ENCODE measurements around the gene TMEM229B.
"Not testable (repeated sequence)": the region's sequence is repeated elsewhere in the genome, so short reads cannot be mapped to it uniquely, and the experiment has no call there.

TMEM229B gene

DNA sequence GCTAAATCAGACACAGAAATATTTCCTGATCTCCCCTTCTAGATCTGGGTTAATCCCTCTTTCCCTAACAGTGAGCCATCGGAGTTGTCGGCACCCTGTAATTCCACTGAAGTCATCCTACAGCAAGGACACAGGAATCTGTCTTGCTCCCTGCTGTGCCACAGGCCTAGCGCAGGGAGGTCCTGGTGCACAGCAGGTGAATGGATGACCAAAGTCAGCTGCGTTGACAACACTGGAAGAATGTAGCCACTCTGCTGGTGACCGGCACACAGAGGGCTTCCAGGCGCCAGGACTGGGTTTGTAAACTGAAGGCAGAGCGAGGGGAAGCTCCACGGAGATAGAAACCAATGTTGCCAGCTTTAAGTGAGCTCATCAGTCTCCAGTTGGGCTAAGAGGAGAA lies 23.6 kb downstream of the TMEM229B start:
- no peak for TF ChIP-seq POLR2A (IDR thresholded peaks at IDR 0.05; ENCODE audit: low read depth, low read length)
- DNase-seq (ENCODE audit: insufficient read length, low spot score), result no peak
- FAIRE-seq, result no peak

DNA sequence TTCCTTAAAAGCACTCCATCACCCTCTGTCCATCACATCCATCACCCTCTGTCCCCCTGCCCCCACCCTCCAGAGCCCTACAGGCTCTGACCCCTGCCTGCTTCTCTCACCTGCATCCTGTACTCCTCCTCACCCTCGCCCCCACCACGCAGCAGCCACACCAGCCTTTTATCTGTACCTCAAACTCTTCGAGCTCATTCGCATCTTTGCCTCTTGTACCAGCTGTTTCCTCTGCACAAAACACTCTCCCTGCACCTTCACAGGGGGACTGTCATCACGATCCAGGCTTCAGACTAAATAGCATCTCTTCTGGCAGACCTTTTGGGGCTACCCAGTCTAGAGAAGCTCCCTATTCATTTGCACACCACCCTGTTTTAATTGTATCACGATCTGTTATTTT lies 24.1 kb downstream of the TMEM229B start:
- FAIRE-seq, result no peak
- DNase-seq (ENCODE audit: insufficient read length, low spot score), result no peak
- no peak for TF ChIP-seq POLR2A (IDR thresholded peaks at IDR 0.05; ENCODE audit: low read depth, low read length)

DNA sequence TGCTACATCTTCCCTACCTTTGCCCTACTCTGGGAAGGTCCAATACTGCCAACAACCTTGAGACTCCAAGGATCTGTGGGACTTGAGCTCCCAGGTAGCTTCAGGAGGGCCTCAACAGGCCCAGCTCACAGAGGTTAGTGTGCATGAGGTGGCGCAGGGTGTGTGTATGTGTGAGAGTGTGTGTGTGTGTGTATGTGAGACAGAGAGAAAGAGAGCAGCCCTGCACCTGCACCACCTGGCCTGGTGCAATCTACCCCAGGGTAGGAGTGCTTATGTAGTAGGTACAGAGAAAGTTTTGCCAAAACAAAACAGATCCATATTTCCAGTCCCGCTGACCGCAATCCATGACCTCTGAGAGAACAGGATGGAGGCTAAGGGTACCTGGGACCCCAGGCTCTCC lies 24.6 kb downstream of the TMEM229B start:
- no peak for DNase-seq (ENCODE audit: insufficient read length, low spot score)
- TF ChIP-seq POLR2A (IDR thresholded peaks at IDR 0.05; ENCODE audit: low read depth, low read length), result no peak
- no peak for FAIRE-seq

DNA sequence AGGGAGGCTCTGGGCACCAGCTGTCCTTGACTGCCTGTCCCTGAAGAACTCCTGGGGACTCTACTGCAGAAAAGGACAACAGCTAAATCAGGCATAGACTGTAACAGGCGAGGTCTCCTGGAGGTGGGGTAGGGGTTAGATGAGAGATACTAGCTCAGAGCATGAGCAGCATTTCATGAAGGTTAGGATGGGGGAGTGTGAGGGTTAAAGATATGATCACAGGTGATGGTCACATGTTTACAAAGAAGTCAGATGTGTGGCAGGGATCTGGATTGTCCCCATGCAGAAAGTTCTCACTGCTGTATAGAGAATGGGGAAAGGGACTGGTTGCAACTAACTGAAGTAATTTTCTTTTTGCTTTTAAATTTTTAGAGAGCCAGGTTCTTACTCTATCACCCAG lies 26.5 kb downstream of the TMEM229B start:
- FAIRE-seq (no peak), DNase-seq (ENCODE audit: insufficient read length, low spot score) (no peak)
- TF ChIP-seq POLR2A (IDR thresholded peaks at IDR 0.05; ENCODE audit: low read depth, low read length), result no peak

DNA sequence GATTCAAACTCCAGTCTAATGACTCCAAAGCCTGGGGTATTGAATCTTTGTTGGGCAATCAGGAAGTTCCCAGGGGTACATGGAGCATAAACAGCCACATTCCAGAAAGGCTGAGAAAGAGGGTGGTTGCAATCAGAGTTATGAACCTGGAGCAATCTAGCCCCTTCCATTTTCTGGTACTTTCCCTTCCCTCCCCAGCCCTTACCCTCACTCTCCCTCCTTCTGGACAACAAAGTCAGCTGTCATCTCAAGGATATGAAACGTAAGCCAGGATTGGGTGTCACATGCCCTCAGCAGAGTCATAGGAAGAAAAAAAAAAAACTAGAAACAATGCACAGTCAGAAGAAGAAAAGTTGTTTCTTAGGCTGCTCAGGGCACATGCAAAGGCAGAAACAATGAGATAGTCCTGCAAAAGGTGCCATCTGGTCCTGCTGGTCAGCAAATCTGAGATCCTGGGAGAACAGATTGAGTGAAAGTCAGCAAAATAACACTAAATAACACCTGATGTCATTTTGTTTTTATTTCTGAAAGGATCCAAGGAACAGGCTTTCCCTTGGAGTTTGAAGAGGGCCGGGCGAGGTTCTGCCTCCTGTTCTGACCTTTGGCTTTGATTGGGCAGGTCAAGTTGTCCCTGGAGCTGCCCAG lies 27.1 kb downstream of the TMEM229B start:
- TF ChIP-seq POLR2A (IDR thresholded peaks at IDR 0.05; ENCODE audit: low read depth, low read length), result no peak
- FAIRE-seq (no peak), DNase-seq (ENCODE audit: insufficient read length, low spot score) (no peak)

DNA sequence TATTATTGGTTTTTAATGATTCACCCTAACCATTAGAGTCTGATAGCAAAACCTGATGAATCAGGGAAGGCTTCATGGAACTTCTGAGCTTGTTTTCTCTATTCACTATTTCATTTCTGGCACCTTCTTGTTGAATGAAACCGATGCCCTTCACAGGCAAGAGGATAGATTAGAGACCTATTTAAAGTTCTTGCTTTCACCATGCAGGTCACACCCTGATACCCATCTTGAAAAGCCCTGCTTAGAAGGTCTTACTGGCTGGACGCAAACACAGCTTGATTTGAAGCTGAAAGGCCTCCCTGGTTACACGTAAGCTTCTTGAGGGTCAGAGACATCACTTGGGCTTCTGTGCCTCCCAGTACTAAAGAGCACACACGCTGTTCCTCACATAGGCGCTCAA lies 29.2 kb downstream of the TMEM229B start:
- FAIRE-seq (no peak), DNase-seq (ENCODE audit: insufficient read length, low spot score) (no peak)
- no peak for TF ChIP-seq POLR2A (IDR thresholded peaks at IDR 0.05; ENCODE audit: low read depth, low read length)

DNA sequence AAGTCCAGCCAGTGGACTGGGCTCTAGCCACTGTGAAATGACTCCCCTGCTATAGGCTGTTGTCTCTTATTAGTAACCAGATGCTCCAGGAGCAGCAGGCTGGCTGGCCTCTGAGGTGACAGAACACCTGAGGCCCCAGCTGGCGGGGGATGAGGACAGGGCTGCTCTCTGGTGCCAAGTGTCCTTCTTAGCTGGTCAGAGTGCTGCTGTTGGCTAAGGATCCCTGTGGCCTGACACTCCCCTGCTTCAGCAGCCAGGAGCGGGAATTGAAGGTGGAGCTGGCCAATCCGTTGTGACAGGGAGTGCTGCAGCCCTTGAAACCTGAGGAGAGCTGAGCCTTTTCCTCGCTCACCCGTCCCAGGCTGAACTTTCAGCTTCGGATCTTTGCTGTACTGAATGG lies 30.7 kb downstream of the TMEM229B start:
- no peak for FAIRE-seq
- no peak for DNase-seq (ENCODE audit: insufficient read length, low spot score)
- no peak for TF ChIP-seq POLR2A (IDR thresholded peaks at IDR 0.05; ENCODE audit: low read depth, low read length)

DNA sequence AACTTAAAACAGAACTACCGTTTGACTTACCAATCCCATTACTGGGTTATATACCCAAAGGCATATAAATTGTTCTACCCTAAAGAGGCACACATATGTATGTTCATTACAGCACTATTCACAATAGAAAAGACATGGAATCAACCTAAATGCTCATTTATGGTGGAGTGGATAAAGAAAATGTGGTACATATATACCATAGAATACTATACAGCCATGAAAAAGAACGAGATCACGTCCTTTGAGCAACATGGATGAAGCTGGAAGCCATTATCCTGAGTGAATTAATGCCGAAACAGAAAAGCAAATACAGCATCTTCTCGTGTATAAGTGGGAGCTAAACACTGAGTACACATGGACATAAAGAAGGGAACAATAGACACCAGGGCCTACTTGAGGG lies 31.8 kb downstream of the TMEM229B start:
- no peak for TF ChIP-seq POLR2A (IDR thresholded peaks at IDR 0.05; ENCODE audit: low read depth, low read length)
- FAIRE-seq, result no peak

DNA sequence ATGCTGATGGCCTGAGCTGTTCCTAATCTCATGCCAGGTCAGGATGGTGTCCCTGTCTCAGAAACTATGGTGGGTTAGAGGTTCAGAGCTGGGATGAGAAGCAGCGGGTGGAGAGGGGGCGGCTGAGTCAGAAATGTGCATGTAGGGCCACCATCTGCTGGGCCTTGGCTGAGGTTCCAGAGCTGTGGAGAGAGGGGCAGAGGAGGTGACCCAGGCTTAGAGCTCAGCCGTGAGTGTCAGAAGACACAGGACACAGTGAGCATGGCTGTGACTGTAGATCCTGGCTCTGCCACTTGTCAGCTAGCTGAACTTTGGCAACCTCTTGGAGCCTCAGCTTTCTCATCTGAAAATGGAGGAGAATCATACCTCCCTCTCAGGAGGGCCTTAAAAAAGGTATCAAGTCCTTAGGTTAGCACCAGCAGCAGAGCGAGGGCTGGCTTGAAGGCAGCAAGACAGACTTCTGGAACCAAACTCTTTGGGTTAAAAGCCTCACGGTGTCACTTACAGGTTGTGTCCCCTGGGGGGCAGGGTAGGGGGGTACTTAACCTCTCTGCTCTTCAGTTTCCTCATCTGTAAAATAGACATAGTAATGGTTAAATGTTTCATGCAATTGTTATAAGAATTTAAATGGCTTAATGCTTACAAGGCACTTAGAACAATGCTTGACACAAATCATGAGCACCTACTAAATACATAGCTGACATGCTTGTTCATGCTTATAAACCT lies 34.8 kb downstream of the TMEM229B start:
- no peak for FAIRE-seq

More for the DNA sequence above, 31.8 kb downstream of the TMEM229B start:
- DNase-seq (ENCODE audit: insufficient read length, low spot score), result no peak

DNA sequence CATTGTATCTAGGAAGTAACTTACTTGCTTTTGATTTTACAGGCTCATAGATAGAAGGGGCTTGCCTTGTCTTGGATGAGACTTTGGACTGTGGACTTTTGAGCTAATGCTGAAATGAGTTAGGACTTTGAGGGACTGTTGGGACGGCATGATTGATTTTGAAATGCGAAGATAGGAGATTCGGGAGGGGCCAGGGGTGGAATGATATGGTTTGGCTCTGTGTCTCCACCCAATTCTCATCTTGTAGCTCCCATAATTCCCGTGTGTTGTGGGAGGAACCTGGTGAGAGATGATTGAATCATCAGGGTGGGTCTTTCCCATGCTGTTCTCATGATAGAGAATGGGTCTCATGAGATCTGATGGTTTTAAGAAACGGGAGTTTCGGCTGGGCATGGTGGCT lies 36.9 kb downstream of the TMEM229B start:
- not testable (repeated sequence) for FAIRE-seq; DNase-seq (ENCODE audit: insufficient read length, low spot score)

More for the DNA sequence above, 34.8 kb downstream of the TMEM229B start:
- no peak for TF ChIP-seq POLR2A (IDR thresholded peaks at IDR 0.05; ENCODE audit: low read depth, low read length)
- no peak for DNase-seq (ENCODE audit: insufficient read length, low spot score)

DNA sequence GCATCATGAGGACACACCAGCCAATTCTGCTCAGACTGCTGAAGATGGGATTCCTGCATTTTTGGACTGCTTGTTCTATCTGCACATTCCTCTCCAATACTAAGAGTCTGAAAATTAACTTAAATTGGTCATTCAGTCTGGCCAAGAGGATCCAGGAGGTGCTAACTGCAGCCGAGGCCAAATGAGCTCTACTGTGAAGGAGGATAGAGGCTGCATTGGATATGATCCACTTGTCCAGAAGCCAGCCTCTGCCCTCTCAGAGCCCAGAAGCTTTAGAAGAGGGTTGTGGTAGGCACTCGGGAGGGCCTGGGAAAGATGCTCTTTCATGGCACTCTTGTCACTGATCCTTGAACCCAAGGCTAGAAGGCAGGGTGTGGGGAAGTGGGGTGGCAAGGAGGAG lies 39.4 kb downstream of the TMEM229B start:
- DNase-seq (ENCODE audit: insufficient read length, low spot score) (no peak), FAIRE-seq (no peak)
- TF ChIP-seq POLR2A (IDR thresholded peaks at IDR 0.05; ENCODE audit: low read depth, low read length), result no peak

DNA sequence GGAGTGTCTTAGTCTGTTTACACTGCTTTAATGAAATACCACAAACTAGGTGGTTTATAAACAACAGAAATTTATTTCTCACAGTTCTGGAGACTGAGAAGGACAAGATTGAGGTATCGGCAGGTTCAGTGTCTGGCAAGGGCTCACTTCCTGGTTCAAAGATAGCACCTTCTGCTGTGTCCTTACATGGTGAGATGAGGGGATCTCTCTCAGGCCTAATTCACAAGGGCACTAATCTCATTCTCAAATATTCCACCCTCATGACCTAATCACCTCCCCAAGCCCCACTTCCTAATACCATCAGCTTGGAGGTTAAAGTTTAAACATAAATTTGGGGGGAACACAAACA lies 41.5 kb downstream of the TMEM229B start:
- no peak for FAIRE-seq
- no peak for TF ChIP-seq POLR2A (IDR thresholded peaks at IDR 0.05; ENCODE audit: low read depth, low read length)
- no peak for DNase-seq (ENCODE audit: insufficient read length, low spot score)

DNA sequence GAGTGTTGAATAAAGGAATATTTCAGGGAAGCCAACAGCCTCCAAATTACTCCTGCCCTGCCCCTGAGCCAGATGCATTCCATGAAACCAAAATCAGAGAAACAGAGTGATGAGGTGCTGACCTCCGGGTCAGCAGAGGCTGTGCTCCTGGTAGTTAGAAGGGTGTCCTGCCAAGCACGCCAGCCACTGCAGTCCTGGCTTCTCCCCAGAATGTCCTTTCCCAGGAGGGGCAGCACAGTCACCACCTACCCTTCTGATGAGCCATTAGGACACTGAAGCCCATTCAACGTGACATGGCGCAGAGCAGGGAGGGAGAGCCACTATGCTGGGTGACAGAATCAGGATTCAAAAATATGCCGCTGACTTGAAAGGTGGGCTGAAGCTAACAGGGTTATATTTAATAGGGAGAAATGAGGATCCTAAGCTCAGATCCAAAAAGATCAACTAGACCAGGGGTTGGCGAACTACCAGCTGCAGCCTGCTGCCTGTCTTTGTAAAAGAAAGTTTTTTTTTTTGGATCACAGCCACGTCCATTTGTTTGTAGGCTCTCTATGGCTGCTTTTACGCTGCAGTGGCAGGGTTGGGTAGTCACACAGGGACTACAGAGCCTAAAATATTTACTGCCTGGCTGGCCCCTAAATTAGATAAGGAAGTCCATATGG lies 42.0 kb downstream of the TMEM229B start:
- FAIRE-seq, result no peak
- DNase-seq (ENCODE audit: insufficient read length, low spot score), result no peak
- no peak for TF ChIP-seq POLR2A (IDR thresholded peaks at IDR 0.05; ENCODE audit: low read depth, low read length)

DNA sequence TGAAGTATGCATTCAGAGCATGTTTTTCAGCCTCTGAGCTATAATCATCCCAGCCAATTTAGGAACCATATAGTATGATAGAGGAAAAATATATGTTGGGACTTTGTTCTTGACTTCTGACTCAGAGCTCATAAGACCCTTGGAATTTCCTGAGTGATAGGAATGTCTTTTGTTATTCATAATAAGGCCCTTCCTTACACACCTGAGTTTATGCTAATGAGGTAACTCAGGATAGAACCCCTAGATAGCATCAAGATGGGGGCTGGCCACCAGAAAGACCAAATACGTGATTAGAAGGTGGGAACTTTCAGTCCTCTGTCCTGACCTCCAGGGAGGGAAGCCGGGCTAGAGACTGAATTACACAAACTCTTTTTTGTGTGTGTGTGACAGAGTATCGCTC lies 44.1 kb downstream of the TMEM229B start:
- no peak for FAIRE-seq
- no peak for TF ChIP-seq POLR2A (IDR thresholded peaks at IDR 0.05; ENCODE audit: low read depth, low read length)
- DNase-seq (ENCODE audit: insufficient read length, low spot score), result no peak
